CD14-positive monocyte (primary cell): ENCODE data around the gene EPB41L2. TPM values are rescaled to one million over a fixed set of nuclear protein-coding genes. Genes with fewer than 3 reads are reported as not detected.

Experiments
- DNase-seq, 3 donors: peaks; one replicate each; pipeline ENCODE4 v3.0.0-alpha.2; 2011 to 2022
- H2AFZ ChIP-seq: 2 replicates; pipeline ENCODE4 v1.6.0; 2012; ENCODE audit warnings: mild to moderate bottlenecking, low read depth, low read length, inconsistent platforms; ENCODE audit not compliant: insufficient read depth, poor library complexity, severe bottlenecking
- H3K27ac ChIP-seq, 2 donors: 1 replicate in 1 of 2; 2 replicates in 1 of 2; pipeline ENCODE4 v1.5.1; 2012 to 2013; ENCODE audit warnings: low read length in 2 of 2, control low read depth in 1 of 2, inconsistent platforms in 1 of 2, low read depth in 1 of 2, mild to moderate bottlenecking in 1 of 2
- H3K27me3 ChIP-seq, 2 donors: one replicate each; pipeline versions ENCODE4 v1.6.0 to v1.6.1; 2011 to 2013; ENCODE audit warnings: low read length in 2 of 2; ENCODE audit not compliant: control insufficient read depth in 2 of 2, insufficient read depth in 2 of 2
- H3K36me3 ChIP-seq, 2 donors: replicated peaks in 1 of 2; 1 replicate in 1 of 2; 2 replicates in 1 of 2; pipeline versions ENCODE4 v1.5.1 to v1.6.1; 2012 to 2013; ENCODE audit warnings: low read length in 2 of 2, control low read depth in 1 of 2, inconsistent platforms in 1 of 2, mild to moderate bottlenecking in 1 of 2; ENCODE audit not compliant: insufficient read depth in 2 of 2, control insufficient read depth in 1 of 2
- H3K4me1 ChIP-seq, 2 donors: 1 replicate in 1 of 2; 2 replicates in 1 of 2; pipeline versions ENCODE4 v1.5.1 to v1.6.1; 2012 to 2013; ENCODE audit warnings: low read length in 2 of 2, control low read depth in 1 of 2, inconsistent platforms in 1 of 2, mild to moderate bottlenecking in 1 of 2, moderate library complexity in 1 of 2; ENCODE audit not compliant: insufficient read depth in 2 of 2, control insufficient read depth in 1 of 2
- H3K4me2 ChIP-seq: replicated peaks from 2 replicates; pipeline ENCODE3; 2012; ENCODE audit warnings: low read length, moderate library complexity, mild to moderate bottlenecking; ENCODE audit not compliant: poor library complexity, severe bottlenecking; ENCODE audit errors: extremely low read depth
- H3K4me3 ChIP-seq, 3 experiments: fragments of 200-600 bp in 1 of 3; sonication (generic) in 1 of 3; replicated peaks in 1 of 3; 1 replicate in 2 of 3; 2 replicates in 1 of 3; pipeline ENCODE4 v1.5.1; 2011 to 2013; ENCODE audit warnings: low read length in 3 of 3, mild to moderate bottlenecking in 3 of 3, control low read depth in 2 of 3, low read depth in 2 of 3, inconsistent platforms in 1 of 3, moderate library complexity in 1 of 3
- H3K79me2 ChIP-seq: 2 replicates; pipeline ENCODE4 v1.6.0; 2012; ENCODE audit warnings: mild to moderate bottlenecking, control low read depth, inconsistent platforms, low read length, moderate library complexity; ENCODE audit not compliant: insufficient read depth
- H3K9ac ChIP-seq: 2 replicates; pipeline ENCODE4 v1.6.0; 2017; ENCODE audit warnings: low read length, mild to moderate bottlenecking; ENCODE audit not compliant: insufficient read depth, poor library complexity, severe bottlenecking
- H3K9me3 ChIP-seq, 2 donors: replicated peaks in 1 of 2; 1 replicate in 1 of 2; 2 replicates in 1 of 2; pipeline versions ENCODE4 v1.5.1 to v1.6.1; 2012 to 2013; ENCODE audit warnings: low read length in 2 of 2, control low read depth in 1 of 2; ENCODE audit not compliant: control insufficient read depth in 1 of 2, insufficient read depth in 1 of 2
- H4K20me1 ChIP-seq: 2 replicates; pipeline ENCODE4 v1.6.0; 2012; ENCODE audit warnings: mild to moderate bottlenecking, low read length, control low read depth, moderate library complexity; ENCODE audit not compliant: insufficient read depth
- H3K27ac Mint-ChIP-seq, 7 donors: one replicate each; pipeline ENCODE4 v1.8.0; 2020; ENCODE audit warnings: mild to moderate bottlenecking in 7 of 7, mixed read lengths in 7 of 7, moderate library complexity in 6 of 7, inconsistent platforms in 2 of 7
- H3K27me3 Mint-ChIP-seq, 3 donors: one replicate each; pipeline ENCODE4 v1.8.0; 2021 to 2022; ENCODE audit warnings: low read depth in 3 of 3, mild to moderate bottlenecking in 3 of 3, mixed read lengths in 3 of 3, moderate library complexity in 3 of 3, inconsistent platforms in 1 of 3
- H3K36me3 Mint-ChIP-seq, 2 donors: one replicate each; pipeline ENCODE4 v1.8.0; 2020; ENCODE audit warnings: mixed read lengths in 2 of 2, inconsistent platforms in 1 of 2, mild to moderate bottlenecking in 1 of 2
- H3K4me1 Mint-ChIP-seq: one replicate; pipeline ENCODE4 v1.8.0; 2020; ENCODE audit warnings: mild to moderate bottlenecking, mixed read lengths
- H3K4me3 Mint-ChIP-seq, 2 donors: one replicate each; pipeline ENCODE4 v1.8.0; 2020; ENCODE audit warnings: mild to moderate bottlenecking in 2 of 2, mixed read lengths in 2 of 2, moderate library complexity in 1 of 2
- H3K9me3 Mint-ChIP-seq, 7 donors: one replicate each; pipeline ENCODE4 v1.8.0; 2020 to 2022; ENCODE audit warnings: mixed read lengths in 7 of 7, mild to moderate bottlenecking in 6 of 7, moderate library complexity in 6 of 7, inconsistent platforms in 2 of 7
- WGBS: methylation state at CpG from one replicate; pipeline ENCODE4 v1.1.5; 2013; ENCODE audit warnings: missing lambda C conversion rate; ENCODE audit not compliant: insufficient coverage; 5-methylcytosine and 5-hydroxymethylcytosine counted together
- intact Hi-C, 2 donors: fragments of 100-400 bp; cut with micrococcal nuclease; formaldehyde crosslinking; loops; one replicate each; pipeline versions ENCODE4 v1.15.0 to v1.15.1; 2023
- polyA plus RNA-seq, 3 donors: library from polyadenylated mRNA; depleted of rRNA in 1 of 3; unstranded in 2 of 3; stranded (reverse) in 1 of 3; fragments of 300-500 nt in 2 of 3; fragments of >200 nt in 1 of 3; fragmentation: Illumina TruSeq in 2 of 3; gene quantifications; 1 replicate in 2 of 3; 2 replicates in 1 of 3; pipeline ENCODE4 v1.2.3, GENCODE V29; 2012 to 2021
- TF ChIP-seq, protein P1 (sequence below): fragments of 200-600 bp; IDR thresholded peaks from one replicate; pipeline ENCODE4 v1.8.0; 2022; ENCODE audit warnings: antibody characterized with exemption, mild to moderate bottlenecking

The EPB41L2 gene
- polyA plus RNA-seq, 3 donors = 3.4 to 7.2 (median 4.6) TPM

DNA sequence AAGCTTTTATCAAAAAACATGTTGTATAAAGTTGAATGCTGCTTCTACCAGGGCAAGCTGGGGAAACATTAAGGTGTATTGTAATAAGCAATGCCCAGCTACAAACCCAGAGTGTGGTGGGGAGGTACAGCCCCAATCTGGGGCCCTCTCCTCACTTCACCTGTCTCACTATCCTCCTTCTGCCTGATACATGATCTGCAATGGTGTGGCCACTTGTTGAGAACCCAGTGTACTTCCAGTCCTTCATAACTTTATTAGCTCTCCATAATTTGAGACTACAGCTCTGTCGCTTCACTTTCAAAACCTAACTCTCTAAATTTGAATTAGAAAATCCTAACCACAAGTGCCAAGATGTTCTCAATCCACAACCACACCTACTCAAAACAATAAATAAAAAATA lies 84.9 kb downstream of the EPB41L2 start:
- no peak overlapping the region for H3K4me3 ChIP-seq
- H3K27me3 Mint-ChIP-seq = no peaks in the 10 kb centered on the region
- no peaks in the 10 kb centered on the region for H3K79me2 ChIP-seq
- peaks cover 12% of the 10 kb centered on the region for H3K4me1 Mint-ChIP-seq
- H3K4me2 ChIP-seq = no peak overlapping the region
- H3K9ac ChIP-seq = no peak overlapping the region
- H4K20me1 ChIP-seq = no peaks in the 10 kb centered on the region
- TF ChIP-seq, protein P1, sequence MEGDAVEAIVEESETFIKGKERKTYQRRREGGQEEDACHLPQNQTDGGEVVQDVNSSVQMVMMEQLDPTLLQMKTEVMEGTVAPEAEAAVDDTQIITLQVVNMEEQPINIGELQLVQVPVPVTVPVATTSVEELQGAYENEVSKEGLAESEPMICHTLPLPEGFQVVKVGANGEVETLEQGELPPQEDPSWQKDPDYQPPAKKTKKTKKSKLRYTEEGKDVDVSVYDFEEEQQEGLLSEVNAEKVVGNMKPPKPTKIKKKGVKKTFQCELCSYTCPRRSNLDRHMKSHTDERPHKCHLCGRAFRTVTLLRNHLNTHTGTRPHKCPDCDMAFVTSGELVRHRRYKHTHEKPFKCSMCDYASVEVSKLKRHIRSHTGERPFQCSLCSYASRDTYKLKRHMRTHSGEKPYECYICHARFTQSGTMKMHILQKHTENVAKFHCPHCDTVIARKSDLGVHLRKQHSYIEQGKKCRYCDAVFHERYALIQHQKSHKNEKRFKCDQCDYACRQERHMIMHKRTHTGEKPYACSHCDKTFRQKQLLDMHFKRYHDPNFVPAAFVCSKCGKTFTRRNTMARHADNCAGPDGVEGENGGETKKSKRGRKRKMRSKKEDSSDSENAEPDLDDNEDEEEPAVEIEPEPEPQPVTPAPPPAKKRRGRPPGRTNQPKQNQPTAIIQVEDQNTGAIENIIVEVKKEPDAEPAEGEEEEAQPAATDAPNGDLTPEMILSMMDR = no peak
- no peak overlapping the region for H3K27ac ChIP-seq
- no peak overlapping the region for H3K27ac Mint-ChIP-seq
- no peak overlapping the region for H3K4me3 Mint-ChIP-seq
- no peak overlapping the region for H2AFZ ChIP-seq
- intact Hi-C loops = no loop called here
- WGBS = no CpG with 5 or more reads among the region's 1 CpG
- H3K9me3 ChIP-seq = no peaks in the 10 kb centered on the region
- peaks cover 4 to 13% of the 10 kb centered on the region in 2 donors for H3K4me1 ChIP-seq
- H3K27me3 ChIP-seq = no peaks in the 10 kb centered on the region
- peaks cover 0 to 2% (median 0%) of the 10 kb centered on the region in 7 donors for H3K9me3 Mint-ChIP-seq
- H3K36me3 ChIP-seq = no peaks in the 10 kb centered on the region
- no peaks in the 10 kb centered on the region for H3K36me3 Mint-ChIP-seq
- DNase-seq = no peak

DNA sequence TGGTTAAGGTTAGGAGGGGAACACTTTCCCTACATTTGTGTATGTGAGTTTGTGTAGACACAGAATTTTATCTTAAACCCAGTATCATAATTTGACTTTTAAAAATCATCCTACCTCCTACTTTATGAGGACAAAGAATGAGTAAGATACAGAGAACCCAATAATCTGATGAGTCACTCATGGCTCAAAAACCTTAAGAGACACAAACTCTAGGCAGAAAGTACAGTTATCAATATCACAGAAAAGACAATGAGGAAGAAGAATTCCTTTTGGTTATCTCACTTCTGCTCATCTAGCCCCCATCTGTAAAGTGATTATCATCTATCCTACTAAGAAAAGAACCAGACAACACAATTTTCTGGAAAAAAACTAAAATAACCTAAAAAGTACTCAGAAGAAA lies 87.7 kb downstream of the EPB41L2 start:
- Mint-ChIP-seq H3K36me3 (no peaks in the 10 kb centered on the region), H3K27me3 (no peaks in the 10 kb centered on the region), H3K4me1 (peaks cover 10% of the 10 kb centered on the region), H3K9me3 (peaks cover 0 to 6% (median 2%) of the 10 kb centered on the region in 7 donors), H3K27ac (no peak overlapping the region), H3K4me3 (no peak overlapping the region)
- no peaks in the 10 kb centered on the region for H3K79me2 ChIP-seq
- H3K9me3 ChIP-seq = no peaks in the 10 kb centered on the region
- no peaks in the 10 kb centered on the region for H4K20me1 ChIP-seq
- TF ChIP-seq, protein P1 = no peak
- peaks cover 2 to 5% of the 10 kb centered on the region in 2 donors for H3K4me1 ChIP-seq
- no peaks in the 10 kb centered on the region for H3K27me3 ChIP-seq
- no peak overlapping the region for H3K4me2 ChIP-seq
- intact Hi-C loops = no loop called here
- DNase-seq = no peak
- no peaks in the 10 kb centered on the region for H3K36me3 ChIP-seq
- no peak overlapping the region for H3K4me3 ChIP-seq
- no peak overlapping the region for H3K9ac ChIP-seq
- no peak overlapping the region for H3K27ac ChIP-seq
- no peak overlapping the region for H2AFZ ChIP-seq
